D721Med (cell line): ENCODE measurements around the gene MYD88.

Experiments
- DNase-seq: peaks from one replicate; pipeline ENCODE4 v3.0.0; 2011; ENCODE audit warnings: low spot score; ENCODE audit not compliant: insufficient read length
- FAIRE-seq: peaks from 2 replicates; lab custom pipeline; 2011; peaks lifted over from hg19 to GRCh38; lab: Jason Lieb, UNC
- TF ChIP-seq, protein P1 (sequence below): IDR thresholded peaks from 2 replicates; pipeline ENCODE4 v1.5.1; 2012; ENCODE audit warnings: mild to moderate bottlenecking, control low read depth; ENCODE audit not compliant: insufficient read depth; ENCODE audit errors: missing control alignments

The MYD88 gene

DNA sequence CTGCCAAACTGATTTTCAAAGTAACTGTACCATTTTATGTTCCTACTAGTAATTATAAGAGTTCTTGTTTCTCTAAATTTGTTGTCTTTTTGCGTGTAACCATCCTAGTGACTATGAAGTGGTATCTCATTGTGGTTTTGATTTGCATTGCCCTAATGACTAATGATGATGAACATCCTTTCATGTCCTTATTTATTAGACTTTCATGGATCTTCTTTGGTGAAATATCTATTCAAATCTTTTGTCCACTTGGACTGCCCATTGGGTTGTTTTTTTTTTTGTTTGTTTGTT is 30.5 kb downstream of the MYD88 start:
- DNase-seq (no peak), FAIRE-seq (no peak)
- TF ChIP-seq, protein P1, sequence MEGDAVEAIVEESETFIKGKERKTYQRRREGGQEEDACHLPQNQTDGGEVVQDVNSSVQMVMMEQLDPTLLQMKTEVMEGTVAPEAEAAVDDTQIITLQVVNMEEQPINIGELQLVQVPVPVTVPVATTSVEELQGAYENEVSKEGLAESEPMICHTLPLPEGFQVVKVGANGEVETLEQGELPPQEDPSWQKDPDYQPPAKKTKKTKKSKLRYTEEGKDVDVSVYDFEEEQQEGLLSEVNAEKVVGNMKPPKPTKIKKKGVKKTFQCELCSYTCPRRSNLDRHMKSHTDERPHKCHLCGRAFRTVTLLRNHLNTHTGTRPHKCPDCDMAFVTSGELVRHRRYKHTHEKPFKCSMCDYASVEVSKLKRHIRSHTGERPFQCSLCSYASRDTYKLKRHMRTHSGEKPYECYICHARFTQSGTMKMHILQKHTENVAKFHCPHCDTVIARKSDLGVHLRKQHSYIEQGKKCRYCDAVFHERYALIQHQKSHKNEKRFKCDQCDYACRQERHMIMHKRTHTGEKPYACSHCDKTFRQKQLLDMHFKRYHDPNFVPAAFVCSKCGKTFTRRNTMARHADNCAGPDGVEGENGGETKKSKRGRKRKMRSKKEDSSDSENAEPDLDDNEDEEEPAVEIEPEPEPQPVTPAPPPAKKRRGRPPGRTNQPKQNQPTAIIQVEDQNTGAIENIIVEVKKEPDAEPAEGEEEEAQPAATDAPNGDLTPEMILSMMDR: no peak

DNA sequence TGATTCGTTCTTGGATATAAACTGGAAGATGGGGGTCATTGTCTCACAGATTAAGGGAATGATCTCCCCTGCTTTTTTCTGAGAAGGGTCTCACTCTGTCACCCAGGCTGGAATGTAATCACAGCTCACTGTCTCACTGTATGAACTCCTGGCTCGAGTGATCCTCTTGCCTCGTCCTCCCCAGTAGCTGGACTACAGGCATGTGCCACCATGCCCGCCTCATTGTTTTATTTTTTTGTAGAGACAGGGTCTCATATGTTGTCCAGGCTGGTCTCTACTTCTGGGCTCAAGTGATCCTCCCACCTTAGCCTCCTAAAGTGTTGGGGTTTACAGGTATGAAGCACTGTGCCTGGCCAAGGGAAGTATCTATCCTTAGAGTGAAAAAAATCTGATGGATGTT is 32.3 kb downstream of the MYD88 start:
- TF ChIP-seq, protein P1: no peak
- no peak for FAIRE-seq
- no peak for DNase-seq

DNA sequence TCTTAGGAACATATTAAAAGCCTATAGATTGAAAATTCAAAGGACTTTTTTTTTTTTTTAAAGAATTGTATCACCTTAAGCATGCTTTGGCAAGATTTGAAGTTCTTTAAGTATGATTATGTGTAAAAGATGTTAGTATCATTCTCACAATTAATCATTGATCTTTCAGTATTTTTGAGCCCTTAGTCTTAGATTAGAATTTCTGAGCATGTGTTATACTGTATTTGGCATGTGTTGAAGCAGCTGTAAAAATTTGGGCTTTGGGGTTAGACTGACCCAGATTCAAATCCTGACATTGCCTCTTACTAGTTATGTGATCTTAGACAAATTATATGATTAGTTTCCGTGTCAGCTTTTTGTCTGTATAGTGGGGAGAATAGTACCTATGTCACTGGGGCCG is 33.2 kb downstream of the MYD88 start:
- TF ChIP-seq, protein P1: no peak
- DNase-seq (no peak), FAIRE-seq (no peak)

DNA sequence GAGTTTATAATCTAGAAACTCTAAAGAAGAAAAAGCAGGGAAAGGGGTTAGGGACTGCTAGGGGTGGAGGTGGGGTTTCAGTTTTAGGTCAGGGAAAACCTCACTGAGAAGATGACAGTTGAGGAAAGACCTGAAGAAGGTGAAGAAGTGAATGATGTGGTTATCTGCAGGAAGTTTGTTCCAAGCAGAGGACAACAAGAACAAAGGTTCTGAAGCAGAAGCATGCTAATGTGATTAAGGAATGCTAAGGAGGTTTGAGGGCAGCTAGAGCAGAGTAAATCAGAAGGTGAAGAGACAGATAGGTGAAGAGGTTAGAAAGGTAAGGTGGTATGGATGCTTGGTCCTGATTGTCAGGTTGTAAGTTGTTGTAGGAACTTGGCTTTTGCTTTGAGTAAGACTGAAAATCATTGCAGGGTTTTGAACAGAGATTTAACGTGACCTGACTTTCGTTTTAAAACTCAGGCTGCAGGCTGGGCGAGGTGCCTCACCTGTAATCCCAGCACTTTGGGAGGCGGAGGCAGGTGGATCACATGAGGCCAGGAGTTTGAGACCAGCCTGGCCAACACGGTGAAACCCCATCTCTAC is 35.5 kb downstream of the MYD88 start:
- TF ChIP-seq, protein P1: no peak

DNA sequence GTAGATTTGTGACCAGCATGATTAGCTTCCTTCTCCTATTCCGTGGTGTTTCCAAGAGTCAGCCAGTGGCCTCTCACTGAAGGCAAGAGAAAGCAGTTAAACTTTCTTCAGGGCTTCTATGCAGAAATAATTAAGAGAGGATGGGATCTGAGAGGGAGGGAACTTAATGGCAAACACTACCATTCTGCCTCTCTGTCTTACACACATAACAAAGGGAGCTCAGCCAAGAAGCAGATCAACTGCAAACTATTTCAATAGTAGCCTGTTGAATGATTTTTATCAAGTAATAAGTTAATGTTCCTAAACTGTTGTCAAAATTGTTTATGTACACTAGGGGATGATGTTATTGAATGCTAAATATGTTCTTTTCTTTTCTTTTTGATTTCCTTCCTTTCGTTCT is 38.7 kb downstream of the MYD88 start:
- TF ChIP-seq, protein P1: no peak
- FAIRE-seq (no peak), DNase-seq (no peak)

More for the DNA sequence above, 35.5 kb downstream of the MYD88 start:
- FAIRE-seq (no peak), DNase-seq (no peak)

DNA sequence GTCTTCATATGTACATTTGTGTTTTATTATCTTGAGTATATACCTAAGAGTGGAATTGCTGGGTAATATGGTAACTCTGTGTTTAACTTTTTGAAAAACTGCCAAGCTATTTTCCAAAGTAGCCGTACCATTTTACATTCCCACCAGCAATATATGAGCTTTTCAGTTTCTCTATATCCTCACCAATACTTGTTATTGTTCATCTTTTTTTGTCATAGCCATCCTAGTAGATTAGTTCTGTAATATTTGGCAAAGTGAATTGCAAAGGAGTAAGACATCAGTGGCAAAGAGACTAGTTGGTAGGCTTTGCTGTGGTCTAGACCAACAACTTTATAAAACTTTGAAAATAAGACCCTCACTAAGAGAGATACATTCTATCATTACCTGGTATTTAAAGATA is 48.3 kb downstream of the MYD88 start:
- TF ChIP-seq, protein P1: no peak
- FAIRE-seq (no peak), DNase-seq (no peak)

DNA sequence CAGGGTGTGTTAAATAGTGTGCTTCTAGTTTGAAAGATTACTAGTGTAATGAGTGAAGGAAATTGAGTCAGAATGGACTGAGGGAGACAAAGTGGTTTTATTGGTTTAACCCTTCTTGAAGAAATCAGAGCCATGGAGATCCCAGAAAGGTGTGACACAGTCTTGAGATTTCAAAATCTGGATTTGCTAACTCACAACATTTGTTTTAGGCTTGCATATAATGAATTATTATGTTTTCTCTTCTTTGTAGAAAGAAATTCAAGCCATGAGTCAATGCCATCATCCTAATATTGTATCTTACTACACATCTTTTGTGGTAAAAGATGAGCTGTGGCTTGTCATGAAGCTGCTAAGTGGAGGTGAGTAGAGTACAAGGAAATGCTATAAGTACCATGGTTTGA is 52.0 kb downstream of the MYD88 start:
- DNase-seq (no peak), FAIRE-seq (no peak)
- TF ChIP-seq, protein P1: no peak
